ENCODE results near the gene TSPOAP1. TPM values are rescaled to one million over a fixed set of nuclear protein-coding genes. Genes with fewer than 3 reads are reported as not detected.

Gene TSPOAP1
- total and polyA plus RNA-seq, 2 of the 13 experiments (the other 11 are each of a cell fraction or from before 2014, with no cell fraction given): not detected

- TF ChIP-seq SP4 (CRISPR knock-in tag; IDR thresholded peaks at IDR 0.05) (0 out of 2 replicates have a peak, but pooled peaks have one; percentile 34), ZNF678 (CRISPR knock-in tag; IDR thresholded peaks at IDR 0.05) (no peak), ZKSCAN1 (IDR thresholded peaks at IDR 0.05; ENCODE audit: low read length) (no peak), MZF1 (CRISPR knock-in tag; IDR thresholded peaks at IDR 0.05; ENCODE audit: borderline replicate concordance) (no peak), E2F2 (CRISPR knock-in tag; IDR thresholded peaks at IDR 0.05; ENCODE audit: borderline replicate concordance) (no peak), NCOA2 (CRISPR knock-in tag; IDR thresholded peaks at IDR 0.05) (peak; percentile 74), HCFC1 (IDR thresholded peaks at IDR 0.05; ENCODE audit: low read depth, low read length) (no peak), REXO4 (CRISPR knock-in tag; IDR thresholded peaks at IDR 0.05; ENCODE audit: borderline replicate concordance) (no peak), GRHL1 (CRISPR knock-in tag; conservative IDR thresholded peaks at IDR 0.05) (no peak), ZBTB2 (CRISPR knock-in tag; IDR thresholded peaks at IDR 0.05; ENCODE audit: low read depth) (no peak), TMF1 (CRISPR knock-in tag; IDR thresholded peaks at IDR 0.05; ENCODE audit: low read depth) (0 out of 2 replicates have a peak, but pooled peaks have one; percentile 55), ZBED4 (CRISPR knock-in tag; IDR thresholded peaks at IDR 0.05; ENCODE audit: borderline replicate concordance) (no peak), ISX (CRISPR knock-in tag; conservative IDR thresholded peaks at IDR 0.05) (no peak), ZFY (CRISPR knock-in tag; IDR thresholded peaks at IDR 0.05) (peak; percentile 70), TARDBP (CRISPR knock-in tag; IDR thresholded peaks at IDR 0.05) (peak; percentile 91; the same call in 1 of the 2 replicates), ELK4 (CRISPR knock-in tag; IDR thresholded peaks at IDR 0.05; ENCODE audit: borderline replicate concordance) (no peak), ZSCAN22 (CRISPR knock-in tag; IDR thresholded peaks at IDR 0.05) (no peak), JUN (CRISPR knock-in tag; IDR thresholded peaks at IDR 0.05) (no peak), ZNF83 (CRISPR knock-in tag; IDR thresholded peaks at IDR 0.05; ENCODE audit: borderline replicate concordance) (0 out of 2 replicates have a peak, but pooled peaks have one; percentile 16), ZNF562 (CRISPR knock-in tag; IDR thresholded peaks at IDR 0.05; ENCODE audit: borderline replicate concordance) (no peak), ZNF484 (CRISPR knock-in tag; IDR thresholded peaks at IDR 0.05; ENCODE audit: borderline replicate concordance, low read depth) (no peak)
These were observed 35.8 kb upstream of the TSPOAP1 start (continued) for GRCh38 chr17:58364270-58364942.

Measured in HepG2 (cell line).